Neural cell (in vitro differentiated cells): ENCODE measurements around the gene TMSB4X.

Experiments
- CTCF ChIP-seq: fragments of 450-650 bp; IDR thresholded peaks from 2 replicates; pipeline ENCODE4 v1.5.1; 2014; ENCODE audit warnings: antibody characterized with exemption, mild to moderate bottlenecking, moderate library complexity; ENCODE audit not compliant: poor library complexity, severe bottlenecking
- EP300 ChIP-seq: fragments of 450-650 bp; conservative IDR thresholded peaks from 2 replicates; pipeline ENCODE4 v1.6.1; 2014; ENCODE audit warnings: antibody characterized with exemption, mild to moderate bottlenecking, moderate library complexity; ENCODE audit not compliant: poor library complexity, severe bottlenecking
- EZH2 ChIP-seq: fragments of 200-600, 300-800 bp; shearing (Covaris generic), sonication (generic); IDR thresholded peaks from 2 replicates; pipeline ENCODE4 v1.6.1; 2014; ENCODE audit warnings: antibody characterized with exemption, low read length, borderline replicate concordance, mild to moderate bottlenecking; ENCODE audit not compliant: insufficient read depth, poor library complexity, severe bottlenecking
- POLR2AphosphoS5 ChIP-seq: IDR thresholded peaks from 2 replicates; pipeline ENCODE4 v1.6.1; 2012
- RAD21 ChIP-seq: fragments of 450-650 bp; conservative IDR thresholded peaks from 2 replicates; pipeline ENCODE4 v1.6.1; 2014; ENCODE audit warnings: antibody characterized with exemption, mild to moderate bottlenecking, moderate library complexity
- TAF1 ChIP-seq: IDR thresholded peaks from 2 replicates; pipeline ENCODE4 v1.6.1; 2012; ENCODE audit warnings: low read depth
- TF ChIP-seq, protein P1 (sequence below): IDR thresholded peaks from 2 replicates; pipeline ENCODE4 v1.6.1; 2012; ENCODE audit warnings: borderline replicate concordance

- TF ChIP-seq POLR2AphosphoS5 (no peak), CTCF (no peak), RAD21 (no peak), EZH2 (no peak), TAF1 (no peak), EP300 (no peak)
- TF ChIP-seq, protein P1, sequence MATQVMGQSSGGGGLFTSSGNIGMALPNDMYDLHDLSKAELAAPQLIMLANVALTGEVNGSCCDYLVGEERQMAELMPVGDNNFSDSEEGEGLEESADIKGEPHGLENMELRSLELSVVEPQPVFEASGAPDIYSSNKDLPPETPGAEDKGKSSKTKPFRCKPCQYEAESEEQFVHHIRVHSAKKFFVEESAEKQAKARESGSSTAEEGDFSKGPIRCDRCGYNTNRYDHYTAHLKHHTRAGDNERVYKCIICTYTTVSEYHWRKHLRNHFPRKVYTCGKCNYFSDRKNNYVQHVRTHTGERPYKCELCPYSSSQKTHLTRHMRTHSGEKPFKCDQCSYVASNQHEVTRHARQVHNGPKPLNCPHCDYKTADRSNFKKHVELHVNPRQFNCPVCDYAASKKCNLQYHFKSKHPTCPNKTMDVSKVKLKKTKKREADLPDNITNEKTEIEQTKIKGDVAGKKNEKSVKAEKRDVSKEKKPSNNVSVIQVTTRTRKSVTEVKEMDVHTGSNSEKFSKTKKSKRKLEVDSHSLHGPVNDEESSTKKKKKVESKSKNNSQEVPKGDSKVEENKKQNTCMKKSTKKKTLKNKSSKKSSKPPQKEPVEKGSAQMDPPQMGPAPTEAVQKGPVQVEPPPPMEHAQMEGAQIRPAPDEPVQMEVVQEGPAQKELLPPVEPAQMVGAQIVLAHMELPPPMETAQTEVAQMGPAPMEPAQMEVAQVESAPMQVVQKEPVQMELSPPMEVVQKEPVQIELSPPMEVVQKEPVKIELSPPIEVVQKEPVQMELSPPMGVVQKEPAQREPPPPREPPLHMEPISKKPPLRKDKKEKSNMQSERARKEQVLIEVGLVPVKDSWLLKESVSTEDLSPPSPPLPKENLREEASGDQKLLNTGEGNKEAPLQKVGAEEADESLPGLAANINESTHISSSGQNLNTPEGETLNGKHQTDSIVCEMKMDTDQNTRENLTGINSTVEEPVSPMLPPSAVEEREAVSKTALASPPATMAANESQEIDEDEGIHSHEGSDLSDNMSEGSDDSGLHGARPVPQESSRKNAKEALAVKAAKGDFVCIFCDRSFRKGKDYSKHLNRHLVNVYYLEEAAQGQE: no peak
Observed at GRCh38 chrX:12988797-12989196, 13.9 kb downstream of the TMSB4X start.
